DMS153 treated with DMSO at 0.1 percent for 48 hours (cell line): Measurements from ENCODE around the gene TMUB1.
"Not testable (repeated sequence)": the region's sequence is repeated elsewhere in the genome, so short reads cannot be mapped to it uniquely, and the experiment has no call there.

Source experiments
- DNase-seq: peaks from one replicate; lab custom pipeline; 2025; ENCODE audit not compliant: unreplicated experiment; lab: John Stamatoyannopoulos, UW

Gene TMUB1

DNA sequence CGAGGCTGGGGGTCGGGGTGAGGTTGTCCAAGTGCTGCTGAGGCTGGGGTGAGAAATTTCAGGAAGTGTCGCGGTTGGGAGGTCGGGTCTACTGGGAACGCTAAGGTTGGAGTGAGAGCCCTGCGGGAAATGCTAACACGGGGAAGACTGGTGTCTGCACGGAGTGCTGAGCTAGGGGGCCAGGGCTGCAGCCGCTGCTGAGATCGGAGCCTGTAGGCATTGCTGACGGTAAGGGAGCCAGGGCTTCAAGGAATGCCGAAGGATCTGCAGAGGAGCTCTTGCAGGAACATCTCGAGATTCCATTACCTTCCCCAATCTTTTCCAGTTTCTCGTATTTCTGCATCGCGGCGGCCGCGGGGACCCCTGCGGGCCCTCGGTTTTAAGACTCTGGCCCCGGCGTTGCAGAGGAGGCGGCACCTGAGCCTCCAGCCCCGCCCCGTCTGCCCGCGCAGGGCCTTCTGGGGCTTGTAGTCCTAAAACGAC is 25.7 kb downstream of the TMUB1 start, which contains the start of gene CDK5:
Gene CDK5, minus strand, starts transcription at position 392 of the 483 bp plus-strand sequence. Its CDS starts 49 bp downstream, at position 343.
- no peak for DNase-seq

DNA sequence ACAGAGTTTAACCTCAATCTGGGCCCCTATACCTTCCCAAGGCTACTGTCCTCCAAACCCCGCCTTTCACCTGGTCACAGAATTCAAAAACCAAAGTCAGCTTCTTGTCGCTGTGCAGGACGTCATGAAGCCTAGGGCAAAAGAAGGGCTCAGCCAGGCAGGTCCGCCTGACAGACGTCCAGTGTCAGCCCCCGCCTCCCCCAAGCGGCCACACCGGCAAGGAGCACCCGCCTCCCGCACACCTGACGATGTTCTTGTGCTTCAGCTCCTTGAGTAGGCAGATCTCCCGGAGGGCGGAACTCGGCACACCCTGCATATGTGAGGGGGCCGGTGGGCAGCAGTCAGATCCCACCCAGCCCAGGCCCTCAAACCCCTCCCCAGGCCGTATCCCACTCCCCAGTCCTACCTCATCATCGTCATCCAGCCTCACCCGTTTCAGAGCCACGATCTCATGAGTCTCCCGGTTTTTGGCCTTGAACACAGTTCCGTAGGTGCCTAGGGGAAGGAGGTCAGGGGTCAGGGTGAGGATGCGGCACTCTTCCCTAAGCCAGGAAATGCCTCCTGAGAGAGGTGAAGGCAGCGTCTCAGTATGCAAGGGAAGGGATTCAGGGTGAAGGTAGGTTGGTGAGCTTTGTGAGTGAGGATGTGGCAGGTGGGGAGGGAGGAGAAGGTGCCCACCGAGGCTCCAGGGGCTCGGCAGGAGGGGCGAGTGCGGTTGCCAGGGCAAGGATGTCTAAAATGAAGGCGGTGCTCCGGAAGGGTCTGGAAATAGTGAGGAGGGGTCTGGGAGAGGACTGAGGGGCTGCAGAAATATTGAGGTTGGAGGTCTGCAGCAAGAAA is 26.4 kb downstream of the TMUB1 start:
- no peak for DNase-seq

DNA sequence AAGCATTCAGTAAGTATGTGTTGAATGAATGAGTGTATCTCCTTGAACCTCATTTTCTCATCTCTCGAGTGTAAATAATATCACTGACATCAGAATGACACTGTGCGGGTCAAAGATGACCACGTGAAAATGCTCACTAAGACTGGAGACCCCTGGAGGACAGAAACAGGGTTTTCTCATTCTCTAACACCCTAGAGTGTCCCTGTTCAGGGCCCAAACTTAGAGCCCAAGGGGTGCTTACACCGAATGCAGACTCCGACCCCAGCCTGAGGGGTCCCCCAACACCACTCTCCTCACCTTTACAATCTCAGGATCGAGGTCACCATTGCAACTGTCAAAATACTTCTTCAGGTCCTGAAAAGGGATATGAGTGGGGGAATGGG is 27.0 kb downstream of the TMUB1 start:
- no peak for DNase-seq

DNA sequence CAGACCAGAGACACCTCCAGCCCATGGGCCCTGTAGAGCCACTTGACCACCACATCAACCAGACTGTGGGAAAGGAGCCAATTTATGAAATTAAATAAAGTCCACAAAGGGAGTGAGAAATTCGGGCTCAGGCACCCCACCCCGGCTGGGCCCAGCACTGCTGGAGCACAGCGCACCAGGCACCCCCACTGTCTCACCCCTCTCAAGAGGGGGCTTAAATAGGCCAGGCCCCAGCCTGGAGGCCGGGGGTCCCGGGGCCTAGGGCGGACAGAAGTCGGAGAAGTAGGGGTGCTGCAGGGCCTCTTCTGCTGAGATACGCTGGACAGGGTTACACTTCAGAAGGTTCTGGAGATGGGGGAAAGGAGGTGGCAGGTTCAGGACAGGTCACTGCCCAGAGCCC is 29.5 kb downstream of the TMUB1 start:
- DNase-seq, result no peak

DNA sequence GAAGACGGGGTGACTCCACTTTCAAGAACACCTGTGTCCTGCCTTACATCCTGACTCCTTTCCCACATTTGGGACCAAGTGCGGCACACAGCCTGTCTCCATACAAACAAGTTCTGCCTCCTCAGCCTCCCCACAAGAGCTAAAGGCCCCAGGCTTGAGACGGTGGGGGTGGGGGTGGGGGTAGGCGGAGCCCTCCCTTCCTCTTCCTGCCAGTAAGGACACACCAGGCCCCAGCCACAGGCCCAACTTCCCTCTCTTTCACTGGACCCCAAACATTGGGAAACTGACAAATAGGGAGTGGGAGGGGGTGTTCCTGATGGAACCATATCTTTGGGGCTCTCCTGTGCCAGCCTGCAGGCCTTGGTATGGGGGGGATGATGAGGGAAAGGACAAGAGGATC is 30.2 kb downstream of the TMUB1 start:
- no peak for DNase-seq

DNA sequence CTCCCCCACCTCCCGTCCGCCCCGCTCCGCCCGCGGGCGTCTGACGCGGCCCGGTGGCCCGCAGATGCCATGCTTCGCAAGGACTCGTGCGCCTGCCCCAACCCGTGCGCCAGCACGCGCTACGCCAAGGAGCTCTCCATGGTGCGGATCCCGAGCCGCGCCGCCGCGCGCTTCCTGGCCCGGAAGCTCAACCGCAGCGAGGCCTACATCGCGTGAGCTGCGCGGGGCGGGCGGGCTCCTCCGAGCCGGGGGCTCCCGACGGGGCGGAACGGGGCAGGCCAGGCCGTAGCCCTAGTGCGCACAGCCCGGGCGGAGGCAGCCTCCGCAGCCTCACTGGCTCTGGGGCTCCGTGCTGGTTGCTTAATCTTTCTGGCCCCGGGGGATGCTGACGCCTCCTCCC is 32.2 kb downstream of the TMUB1 start:
- no peak for DNase-seq

DNA sequence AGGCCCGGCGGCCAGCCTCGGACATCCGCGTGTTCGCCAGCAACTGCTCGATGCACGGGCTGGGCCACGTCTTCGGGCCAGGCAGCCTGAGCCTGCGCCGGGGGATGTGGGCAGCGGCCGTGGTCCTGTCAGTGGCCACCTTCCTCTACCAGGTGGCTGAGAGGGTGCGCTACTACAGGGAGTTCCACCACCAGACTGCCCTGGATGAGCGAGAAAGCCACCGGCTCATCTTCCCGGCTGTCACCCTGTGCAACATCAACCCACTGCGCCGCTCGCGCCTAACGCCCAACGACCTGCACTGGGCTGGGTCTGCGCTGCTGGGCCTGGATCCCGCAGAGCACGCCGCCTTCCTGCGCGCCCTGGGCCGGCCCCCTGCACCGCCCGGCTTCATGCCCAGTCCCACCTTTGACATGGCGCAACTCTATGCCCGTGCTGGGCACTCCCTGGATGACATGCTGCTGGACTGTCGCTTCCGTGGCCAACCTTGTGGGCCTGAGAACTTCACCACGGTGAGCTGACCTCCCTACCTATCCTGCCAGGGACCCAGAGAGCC is 34.3 kb downstream of the TMUB1 start:
- no peak for DNase-seq

DNA sequence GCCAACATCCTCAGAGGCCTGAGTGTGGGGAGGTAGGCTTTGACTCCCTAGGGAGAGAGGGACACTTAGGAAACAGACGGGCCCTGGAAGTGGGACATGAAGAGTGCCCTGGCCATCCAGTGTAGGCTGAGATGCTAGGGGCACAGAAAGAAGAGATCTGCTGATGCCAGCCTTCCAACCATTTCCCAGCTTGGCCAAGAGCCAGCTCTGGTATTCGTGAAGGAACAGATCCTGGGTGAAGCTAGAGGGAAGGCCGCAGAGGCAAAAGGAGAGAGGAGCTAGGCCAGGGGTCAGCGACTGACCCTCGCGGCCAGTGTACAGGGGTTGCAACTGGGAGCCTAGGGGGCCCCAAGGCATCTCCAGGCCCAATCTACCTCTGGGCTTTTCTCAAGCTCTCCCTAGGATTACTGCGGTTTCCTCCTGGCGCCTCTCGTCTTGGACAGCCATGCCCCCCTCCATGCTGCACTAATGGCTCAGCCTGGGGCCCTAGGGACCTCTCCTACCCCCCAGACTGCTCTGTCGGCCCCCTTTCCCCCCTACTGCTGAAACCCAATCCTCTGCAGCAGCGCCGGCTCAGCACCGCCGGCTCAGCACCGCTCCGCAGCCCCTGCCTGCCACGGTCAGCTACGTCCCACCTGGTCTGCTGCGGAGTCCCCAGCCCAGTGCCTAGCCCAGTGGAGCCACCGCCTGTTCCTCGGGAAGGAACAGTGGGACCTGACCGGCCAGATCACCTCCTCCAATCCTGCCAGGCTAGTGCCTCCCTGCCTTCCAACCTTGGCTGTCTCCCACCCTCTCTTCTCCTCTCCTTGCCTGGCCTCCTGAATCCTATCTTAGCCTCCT is 35.1 kb downstream of the TMUB1 start, which contains the start of gene ASIC3:
Gene ASIC3, plus strand, starts transcription at position 556 of the 840 bp plus-strand sequence. CDS start 355 bp downstream, outside the sequence.
- no peak for DNase-seq

DNA sequence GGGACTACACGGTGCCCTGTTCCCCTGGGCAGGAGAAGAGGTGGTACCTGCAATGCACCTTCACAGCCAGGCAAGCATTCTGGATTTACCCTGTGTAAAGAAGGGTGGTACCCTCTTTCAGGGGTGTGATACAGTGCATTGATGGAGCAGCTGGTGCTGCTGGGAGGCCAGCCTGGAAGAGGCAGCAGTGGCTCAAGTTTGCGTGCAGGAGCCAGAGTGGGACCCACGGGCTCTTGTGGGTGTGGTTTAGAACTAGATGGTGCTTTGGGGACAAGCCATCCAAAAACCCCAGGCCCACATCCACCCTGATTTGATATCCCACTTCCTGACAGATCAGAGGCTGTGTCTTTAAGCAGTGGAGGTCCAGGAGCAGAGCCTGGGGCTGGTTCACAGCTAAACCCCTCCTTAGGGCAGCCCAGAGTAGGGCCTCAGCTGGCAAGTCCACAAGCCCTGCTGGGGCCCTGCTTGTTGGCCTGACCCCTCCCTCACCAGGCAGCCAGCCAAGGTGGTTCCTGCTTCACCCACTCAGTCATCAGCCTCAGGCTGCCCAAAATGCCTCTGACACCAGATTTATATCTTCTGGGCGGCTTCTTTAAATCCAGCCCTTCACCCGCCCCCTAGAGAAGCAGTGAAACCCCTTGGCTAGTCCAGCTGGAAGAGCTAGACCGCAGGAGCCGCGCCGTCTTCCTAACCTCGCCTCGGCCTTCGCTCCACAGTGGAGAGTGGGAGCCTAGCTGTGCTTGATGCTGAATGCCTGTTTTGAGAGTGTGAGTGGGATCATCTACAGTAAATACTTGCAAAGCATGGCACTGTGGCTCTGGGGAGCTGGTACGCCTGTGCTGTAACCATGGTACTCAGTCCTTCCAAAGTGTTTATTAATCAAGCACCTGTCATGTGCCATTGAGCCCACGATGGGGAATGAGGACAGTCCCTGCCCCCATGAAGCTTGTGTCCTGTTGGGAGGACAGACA is 36.4 kb downstream of the TMUB1 start:
- no peak for DNase-seq

DNA sequence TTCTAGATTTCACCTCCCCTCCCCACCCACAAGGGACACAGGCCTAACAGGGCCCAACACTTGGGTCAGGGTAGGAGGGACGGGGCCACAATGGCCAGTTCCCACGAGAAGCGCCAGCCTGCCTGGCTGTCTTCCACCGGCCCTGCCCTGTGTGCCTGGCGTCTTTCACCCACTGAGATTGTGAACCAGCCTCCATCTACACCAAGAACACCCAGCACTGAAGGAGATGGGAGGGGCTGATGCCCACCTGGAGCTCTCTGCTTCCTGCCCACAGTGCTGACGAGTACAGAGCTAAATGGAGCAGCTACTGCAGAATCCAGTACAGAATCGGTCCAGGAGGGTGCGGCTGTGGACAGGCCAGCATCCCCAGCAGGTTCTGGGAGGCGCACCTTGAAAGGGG is 37.3 kb downstream of the TMUB1 start:
- DNase-seq, result no peak

DNA sequence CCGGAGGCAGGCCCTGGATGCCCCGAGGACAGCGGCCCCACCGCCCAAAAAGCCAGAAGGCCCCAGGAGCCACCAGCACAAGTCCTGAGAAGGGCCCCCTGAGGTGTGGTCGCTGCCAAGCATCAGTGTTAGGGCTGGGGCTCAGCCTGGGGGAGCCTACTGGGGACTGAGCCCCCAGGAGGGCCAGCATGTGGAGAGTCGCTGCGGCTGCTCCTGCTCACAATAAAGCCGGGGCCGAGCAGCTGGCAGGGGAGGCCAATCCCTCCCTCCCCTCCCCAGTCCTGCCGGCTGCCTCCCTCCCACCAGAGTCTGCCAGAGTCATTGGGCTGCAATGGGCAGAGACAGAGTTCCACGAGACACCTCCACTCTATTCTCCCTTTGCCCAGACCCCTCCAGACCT is 38.0 kb downstream of the TMUB1 start:
- DNase-seq, result no peak

DNA sequence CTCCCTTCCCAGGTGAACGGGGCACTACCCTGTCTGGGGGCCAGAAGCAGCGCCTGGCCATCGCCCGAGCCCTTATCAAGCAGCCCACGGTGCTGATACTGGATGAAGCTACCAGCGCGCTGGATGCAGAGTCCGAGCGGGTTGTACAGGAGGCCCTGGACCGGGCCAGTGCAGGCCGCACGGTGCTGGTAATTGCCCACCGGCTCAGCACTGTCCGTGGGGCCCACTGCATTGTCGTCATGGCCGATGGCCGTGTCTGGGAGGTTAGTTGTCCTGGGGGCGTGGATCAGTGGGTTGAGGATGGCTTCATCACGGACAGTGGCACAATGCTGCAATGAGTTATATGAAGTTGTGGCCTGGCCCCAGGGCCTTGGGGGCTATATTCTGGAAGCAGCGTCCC is 39.3 kb downstream of the TMUB1 start:
- DNase-seq, result no peak

DNA sequence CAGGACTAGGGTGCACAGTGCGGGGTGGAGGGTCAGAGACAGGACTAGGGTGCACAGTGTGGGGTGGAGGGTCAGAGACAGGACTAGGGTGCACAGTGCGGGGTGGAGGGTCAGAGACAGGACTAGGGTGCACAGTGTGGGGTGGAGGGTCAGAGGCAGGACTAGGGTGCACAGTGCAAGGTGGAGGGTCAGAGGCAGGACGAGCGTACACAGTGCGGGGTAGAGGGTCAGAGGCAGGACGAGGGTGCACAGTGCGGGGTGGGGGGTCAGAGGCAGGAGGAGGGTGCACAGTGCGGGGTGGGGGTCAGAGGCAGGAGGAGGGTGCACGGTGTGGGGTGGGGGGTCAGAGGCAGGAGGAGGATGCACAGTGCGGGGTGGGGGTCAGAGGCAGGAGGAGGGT is 39.8 kb downstream of the TMUB1 start:
- not testable (repeated sequence) for DNase-seq

DNA sequence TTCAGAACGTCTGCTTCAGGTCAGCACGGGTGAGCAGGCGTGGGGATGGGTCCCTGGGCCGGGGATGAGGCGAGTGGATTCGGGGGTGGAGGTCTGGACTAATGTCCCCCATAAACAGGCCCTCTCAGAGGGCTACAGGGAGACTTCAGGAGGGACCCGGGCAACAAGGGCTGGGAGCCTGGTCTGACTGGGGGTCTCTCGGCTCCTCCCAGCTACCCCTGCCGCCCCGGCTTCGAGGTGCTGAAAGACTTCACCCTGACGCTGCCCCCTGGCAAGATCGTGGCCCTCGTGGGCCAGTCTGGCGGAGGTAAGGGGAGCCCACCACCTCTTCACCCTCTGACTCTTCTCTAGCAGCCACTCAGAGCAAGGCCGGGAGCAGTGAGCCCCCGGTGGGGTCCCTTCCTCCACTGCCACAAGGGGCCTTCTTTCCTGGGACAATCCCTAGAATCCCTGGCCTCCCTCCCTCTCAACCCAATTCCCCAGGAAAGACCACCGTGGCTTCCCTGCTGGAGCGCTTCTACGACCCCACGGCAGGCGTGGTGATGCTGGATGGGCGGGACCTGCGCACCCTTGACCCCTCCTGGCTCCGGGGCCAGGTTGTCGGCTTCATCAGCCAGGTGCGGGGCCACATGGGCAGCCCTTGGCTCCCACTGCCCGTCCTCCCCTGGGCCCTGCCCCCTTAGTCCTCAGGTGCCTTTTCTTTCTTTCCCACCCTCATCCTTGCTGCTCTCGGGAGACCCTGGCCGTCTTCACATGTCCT is 42.5 kb downstream of the TMUB1 start:
- no peak for DNase-seq

DNA sequence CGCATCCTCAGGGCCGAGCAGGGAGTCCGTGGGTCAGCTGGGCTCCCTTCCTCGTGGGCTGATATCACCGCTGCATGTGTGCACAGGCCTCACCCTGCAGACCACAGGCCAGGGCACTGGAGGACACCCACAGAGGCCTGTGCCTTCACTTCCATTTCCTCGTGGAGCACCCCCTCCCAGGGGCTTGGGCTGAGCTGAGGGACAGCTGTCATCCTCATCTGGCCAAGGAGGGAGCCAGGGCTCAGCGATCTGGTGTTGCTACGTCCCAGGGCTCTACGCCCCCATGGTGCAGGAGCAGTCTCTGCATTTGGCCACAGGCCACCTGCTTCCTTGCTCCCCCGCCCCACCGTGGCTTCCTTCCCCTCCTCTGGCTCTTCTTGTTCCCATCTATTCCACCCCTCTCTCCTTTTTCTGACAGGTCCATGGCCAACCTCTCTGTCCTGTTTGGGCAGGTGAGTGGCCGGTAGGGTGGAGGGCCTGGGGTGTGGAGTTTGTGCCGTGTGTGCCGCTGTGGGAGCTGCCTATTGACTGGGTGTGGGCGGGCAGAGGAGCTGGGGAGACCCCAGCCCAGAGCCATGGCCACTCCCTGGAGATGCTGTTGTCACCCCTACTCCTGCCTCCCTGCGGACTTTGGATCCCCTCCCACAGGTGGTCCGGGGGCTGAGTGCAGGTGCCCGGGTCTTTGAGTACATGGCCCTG is 43.3 kb downstream of the TMUB1 start:
- no peak for DNase-seq

DNA sequence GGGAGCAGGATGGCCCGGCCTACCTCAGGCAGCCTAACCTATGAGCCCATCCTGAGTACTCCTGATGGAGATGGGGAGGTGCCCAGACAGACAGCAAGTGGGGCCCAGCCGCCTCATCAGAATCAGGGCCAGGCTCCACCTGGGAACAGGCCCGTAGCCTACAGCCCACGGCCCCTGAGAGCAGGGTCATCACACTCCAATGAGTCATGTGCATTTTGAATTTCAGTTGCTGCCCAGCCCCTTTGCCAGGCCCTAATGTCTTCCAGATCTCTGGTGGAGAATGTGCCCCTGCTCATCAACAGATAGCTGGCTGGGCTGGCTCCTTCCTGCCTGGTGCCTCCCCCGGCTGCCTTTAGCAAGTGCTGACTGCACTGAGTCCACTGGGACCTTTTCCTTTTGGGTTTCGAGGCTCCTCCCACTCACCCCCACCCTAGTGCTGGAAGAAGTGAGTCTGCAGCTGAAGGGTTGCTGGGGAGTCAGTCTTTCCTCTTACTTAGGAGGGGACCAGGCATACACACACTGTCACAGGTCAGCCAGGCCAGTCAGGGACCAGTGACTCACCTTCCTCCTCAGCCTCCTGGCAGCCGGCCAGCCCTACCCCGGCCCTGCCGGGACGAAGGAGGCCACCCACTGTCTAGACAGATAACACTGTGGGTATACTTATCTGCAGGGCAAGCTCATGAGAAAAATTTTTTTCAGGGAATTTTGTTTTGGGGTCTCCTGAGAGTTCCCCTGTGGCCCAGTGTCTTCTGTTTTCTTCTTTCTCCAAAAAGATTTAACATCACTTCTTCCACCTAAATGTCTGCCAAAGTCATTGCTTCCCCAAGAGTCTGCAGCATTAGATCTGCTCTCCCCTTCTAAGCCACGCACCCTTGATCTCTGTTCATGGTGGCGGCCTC is 44.1 kb downstream of the TMUB1 start:
- no peak for DNase-seq

DNA sequence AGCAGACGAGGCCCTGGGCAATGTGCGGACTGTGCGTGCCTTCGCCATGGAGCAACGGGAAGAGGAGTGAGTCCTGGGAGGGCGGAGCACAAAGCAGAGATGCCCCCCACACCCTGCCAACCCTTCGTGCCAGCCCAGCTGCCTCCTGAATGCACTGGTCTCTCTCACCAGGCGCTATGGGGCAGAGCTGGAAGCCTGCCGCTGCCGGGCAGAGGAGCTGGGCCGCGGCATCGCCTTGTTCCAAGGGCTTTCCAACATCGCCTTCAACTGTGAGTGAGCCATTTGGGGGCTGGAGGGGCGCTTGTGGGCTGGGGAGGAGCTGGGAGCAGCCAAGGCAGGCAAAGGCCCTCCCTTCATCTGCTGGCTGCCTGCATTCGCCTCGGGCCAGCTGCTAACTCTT is 47.4 kb downstream of the TMUB1 start:
- no peak for DNase-seq
